Fibroblast of lung (primary cell): ENCODE measurements around the gene RGS14.
"Not testable (repeated sequence)": the region's sequence is repeated elsewhere in the genome, so short reads cannot be mapped to it uniquely, and the experiment has no call there.

ENCODE experiments used
- EZH2 ChIP-seq: IDR thresholded peaks from 2 replicates; pipeline ENCODE4 v1.5.1; 2012; ENCODE audit warnings: low read length, control low read depth, mild to moderate bottlenecking; ENCODE audit errors: missing control alignments
- TF ChIP-seq, protein P1 (sequence below), 2 donors: IDR thresholded peaks in 1 of 2; conservative IDR thresholded peaks in 1 of 2; 1 replicate in 1 of 2; 2 replicates in 1 of 2; pipeline ENCODE4 v1.5.1; 2011 to 2012; ENCODE audit warnings: low read length in 2 of 2, control low read depth in 1 of 2, inconsistent platforms in 1 of 2, low read depth in 1 of 2, mild to moderate bottlenecking in 1 of 2

DNA sequence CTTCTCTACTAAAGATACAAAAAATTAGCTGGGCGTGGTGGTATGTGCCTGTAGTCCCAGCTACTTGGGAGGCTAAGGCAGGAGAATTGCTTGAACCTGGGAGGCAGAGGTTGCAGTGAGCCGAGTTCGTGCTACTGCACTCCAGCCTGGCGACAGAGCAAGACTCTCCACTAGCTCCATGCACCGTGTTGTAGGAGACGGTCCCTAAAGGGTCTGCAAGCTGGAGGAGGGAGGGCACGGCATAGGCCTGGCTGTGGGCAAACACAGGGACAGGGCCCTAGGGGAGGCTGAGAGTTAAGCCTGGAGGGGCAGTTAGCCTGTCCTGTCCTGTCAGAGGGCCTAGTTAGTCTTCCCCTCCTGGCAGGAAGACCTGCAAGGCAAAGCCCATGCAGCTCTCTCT lies 3.0 kb downstream of the RGS14 start:
- TF ChIP-seq, protein P1, sequence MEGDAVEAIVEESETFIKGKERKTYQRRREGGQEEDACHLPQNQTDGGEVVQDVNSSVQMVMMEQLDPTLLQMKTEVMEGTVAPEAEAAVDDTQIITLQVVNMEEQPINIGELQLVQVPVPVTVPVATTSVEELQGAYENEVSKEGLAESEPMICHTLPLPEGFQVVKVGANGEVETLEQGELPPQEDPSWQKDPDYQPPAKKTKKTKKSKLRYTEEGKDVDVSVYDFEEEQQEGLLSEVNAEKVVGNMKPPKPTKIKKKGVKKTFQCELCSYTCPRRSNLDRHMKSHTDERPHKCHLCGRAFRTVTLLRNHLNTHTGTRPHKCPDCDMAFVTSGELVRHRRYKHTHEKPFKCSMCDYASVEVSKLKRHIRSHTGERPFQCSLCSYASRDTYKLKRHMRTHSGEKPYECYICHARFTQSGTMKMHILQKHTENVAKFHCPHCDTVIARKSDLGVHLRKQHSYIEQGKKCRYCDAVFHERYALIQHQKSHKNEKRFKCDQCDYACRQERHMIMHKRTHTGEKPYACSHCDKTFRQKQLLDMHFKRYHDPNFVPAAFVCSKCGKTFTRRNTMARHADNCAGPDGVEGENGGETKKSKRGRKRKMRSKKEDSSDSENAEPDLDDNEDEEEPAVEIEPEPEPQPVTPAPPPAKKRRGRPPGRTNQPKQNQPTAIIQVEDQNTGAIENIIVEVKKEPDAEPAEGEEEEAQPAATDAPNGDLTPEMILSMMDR (conservative IDR thresholded peaks at IDR 0.05 in 1 of 2, IDR thresholded peaks at IDR 0.05 in 1 of 2; ENCODE audit: low read depth in 1 of 2, low read length in 2 of 2), result not testable (repeated sequence)
- TF ChIP-seq EZH2, result not testable (repeated sequence)
